ENCODE results near the gene CA9.

Gene CA9

DNA sequence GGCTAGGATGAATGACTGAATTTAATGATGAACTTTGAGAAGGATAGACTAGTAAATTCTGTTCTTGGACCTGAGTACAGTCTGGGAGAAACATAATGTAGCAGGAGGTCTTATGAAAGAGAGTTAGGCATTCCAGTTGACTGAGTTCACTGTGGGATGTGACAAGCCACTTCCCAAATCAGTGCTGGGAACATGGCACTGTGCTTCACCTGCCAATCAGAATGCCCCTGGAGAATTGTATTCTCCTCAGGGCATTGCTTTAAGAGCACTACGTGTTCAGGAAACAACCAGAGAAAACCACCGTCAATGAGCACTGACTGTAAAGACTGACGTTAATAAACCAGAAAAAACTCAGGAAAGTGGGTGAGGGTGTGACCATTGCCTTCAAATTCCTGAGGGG, 14.4 kb upstream of the CA9 start:
- no peak for TF ChIP-seq EGR1 (IDR thresholded peaks at IDR 0.05)
- no peak for TF ChIP-seq RAD21 (IDR thresholded peaks at IDR 0.05; ENCODE audit: low read depth)
- no peak for TF ChIP-seq ZBTB7A (IDR thresholded peaks at IDR 0.05; ENCODE audit: low read depth)
- TF ChIP-seq TCF12 (IDR thresholded peaks at IDR 0.05; ENCODE audit: low read depth), result no peak
- TF ChIP-seq, protein P1, sequence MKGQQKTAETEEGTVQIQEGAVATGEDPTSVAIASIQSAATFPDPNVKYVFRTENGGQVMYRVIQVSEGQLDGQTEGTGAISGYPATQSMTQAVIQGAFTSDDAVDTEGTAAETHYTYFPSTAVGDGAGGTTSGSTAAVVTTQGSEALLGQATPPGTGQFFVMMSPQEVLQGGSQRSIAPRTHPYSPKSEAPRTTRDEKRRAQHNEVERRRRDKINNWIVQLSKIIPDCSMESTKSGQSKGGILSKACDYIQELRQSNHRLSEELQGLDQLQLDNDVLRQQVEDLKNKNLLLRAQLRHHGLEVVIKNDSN (IDR thresholded peaks at IDR 0.05), result no peak
- TF ChIP-seq CREB1 (IDR thresholded peaks at IDR 0.05; ENCODE audit: low read depth), result no peak
- no peak for TF ChIP-seq FOXM1 (IDR thresholded peaks at IDR 0.05; ENCODE audit: borderline replicate concordance, low read depth)
- TF ChIP-seq NFIC (IDR thresholded peaks at IDR 0.05), result no peak
- TF ChIP-seq YY1 (IDR thresholded peaks at IDR 0.05; ENCODE audit: low read depth), result no peak
- TF ChIP-seq, protein P2, sequence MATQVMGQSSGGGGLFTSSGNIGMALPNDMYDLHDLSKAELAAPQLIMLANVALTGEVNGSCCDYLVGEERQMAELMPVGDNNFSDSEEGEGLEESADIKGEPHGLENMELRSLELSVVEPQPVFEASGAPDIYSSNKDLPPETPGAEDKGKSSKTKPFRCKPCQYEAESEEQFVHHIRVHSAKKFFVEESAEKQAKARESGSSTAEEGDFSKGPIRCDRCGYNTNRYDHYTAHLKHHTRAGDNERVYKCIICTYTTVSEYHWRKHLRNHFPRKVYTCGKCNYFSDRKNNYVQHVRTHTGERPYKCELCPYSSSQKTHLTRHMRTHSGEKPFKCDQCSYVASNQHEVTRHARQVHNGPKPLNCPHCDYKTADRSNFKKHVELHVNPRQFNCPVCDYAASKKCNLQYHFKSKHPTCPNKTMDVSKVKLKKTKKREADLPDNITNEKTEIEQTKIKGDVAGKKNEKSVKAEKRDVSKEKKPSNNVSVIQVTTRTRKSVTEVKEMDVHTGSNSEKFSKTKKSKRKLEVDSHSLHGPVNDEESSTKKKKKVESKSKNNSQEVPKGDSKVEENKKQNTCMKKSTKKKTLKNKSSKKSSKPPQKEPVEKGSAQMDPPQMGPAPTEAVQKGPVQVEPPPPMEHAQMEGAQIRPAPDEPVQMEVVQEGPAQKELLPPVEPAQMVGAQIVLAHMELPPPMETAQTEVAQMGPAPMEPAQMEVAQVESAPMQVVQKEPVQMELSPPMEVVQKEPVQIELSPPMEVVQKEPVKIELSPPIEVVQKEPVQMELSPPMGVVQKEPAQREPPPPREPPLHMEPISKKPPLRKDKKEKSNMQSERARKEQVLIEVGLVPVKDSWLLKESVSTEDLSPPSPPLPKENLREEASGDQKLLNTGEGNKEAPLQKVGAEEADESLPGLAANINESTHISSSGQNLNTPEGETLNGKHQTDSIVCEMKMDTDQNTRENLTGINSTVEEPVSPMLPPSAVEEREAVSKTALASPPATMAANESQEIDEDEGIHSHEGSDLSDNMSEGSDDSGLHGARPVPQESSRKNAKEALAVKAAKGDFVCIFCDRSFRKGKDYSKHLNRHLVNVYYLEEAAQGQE (IDR thresholded peaks at IDR 0.05; ENCODE audit: low read depth), result no peak
- TF ChIP-seq TAF1 (IDR thresholded peaks at IDR 0.05; ENCODE audit: low read depth), result no peak
- no peak for TF ChIP-seq CEBPB (IDR thresholded peaks at IDR 0.05)
- TF ChIP-seq, protein P3, sequence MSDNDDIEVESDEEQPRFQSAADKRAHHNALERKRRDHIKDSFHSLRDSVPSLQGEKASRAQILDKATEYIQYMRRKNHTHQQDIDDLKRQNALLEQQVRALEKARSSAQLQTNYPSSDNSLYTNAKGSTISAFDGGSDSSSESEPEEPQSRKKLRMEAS (IDR thresholded peaks at IDR 0.05), result no peak
- no peak for TF ChIP-seq TEAD4 (IDR thresholded peaks at IDR 0.05)
- TF ChIP-seq EP300 (IDR thresholded peaks at IDR 0.05; ENCODE audit: borderline replicate concordance), result no peak

DNA sequence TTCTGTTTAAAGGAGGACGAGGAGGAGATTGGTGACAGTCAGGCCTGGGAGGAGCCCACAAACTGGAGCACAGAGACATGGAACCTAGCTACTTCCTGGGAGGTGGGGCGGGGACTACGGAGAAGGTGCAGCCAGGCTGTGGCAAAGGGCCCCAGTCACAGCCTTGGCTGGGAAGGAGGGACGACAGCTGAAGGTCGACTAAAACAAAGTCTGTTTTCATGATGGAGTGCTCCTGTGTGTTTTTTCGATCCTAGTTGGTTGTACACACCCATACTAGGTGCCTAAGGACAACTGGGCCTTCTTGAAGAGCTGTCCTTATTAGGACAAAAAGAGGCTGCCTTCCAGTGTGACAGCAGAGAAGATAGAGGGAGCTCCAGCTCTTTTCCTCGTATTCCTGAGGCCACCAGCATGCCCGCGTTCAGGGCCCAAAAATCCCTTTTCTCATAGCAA, 12.7 kb upstream of the CA9 start:
- TF ChIP-seq EGR1 (IDR thresholded peaks at IDR 0.05) (no peak), RAD21 (IDR thresholded peaks at IDR 0.05; ENCODE audit: low read depth) (peak; percentile 44)

DNA sequence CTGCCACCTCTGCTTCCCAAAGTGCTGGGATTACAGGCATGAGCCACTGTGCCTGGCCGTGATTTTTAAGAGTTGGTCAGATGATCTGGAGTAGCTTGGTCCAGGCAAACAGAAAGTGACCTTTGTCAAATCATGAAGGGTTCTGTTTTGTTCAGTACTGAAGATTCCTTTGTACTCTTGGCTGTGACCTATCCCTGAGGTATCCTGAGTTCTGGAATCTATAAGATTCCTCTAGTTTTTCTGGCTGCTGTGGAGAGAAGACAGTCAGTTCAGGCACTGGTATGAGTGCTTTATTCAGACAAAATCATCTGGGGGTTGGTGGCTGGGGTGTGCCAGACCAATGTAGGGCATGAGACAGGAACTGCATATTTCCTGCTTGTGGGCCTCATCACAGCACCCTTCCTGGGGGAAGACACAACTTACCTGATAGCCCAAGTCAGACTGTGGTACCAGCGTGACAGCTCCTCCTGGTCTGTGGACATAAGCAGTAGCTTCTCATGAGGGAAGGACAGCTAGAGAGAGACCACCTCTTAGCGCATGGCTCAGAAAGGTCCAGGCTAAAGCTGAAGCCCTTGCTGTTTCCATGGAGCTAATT, 11.9 kb upstream of the CA9 start:
- TF ChIP-seq FOXM1 (IDR thresholded peaks at IDR 0.05; ENCODE audit: borderline replicate concordance, low read depth), result no peak
- no peak for TF ChIP-seq TCF12 (IDR thresholded peaks at IDR 0.05; ENCODE audit: low read depth)
- TF ChIP-seq, protein P1 (IDR thresholded peaks at IDR 0.05), result no peak
- no peak for TF ChIP-seq CEBPB (IDR thresholded peaks at IDR 0.05)
- no peak for TF ChIP-seq EGR1 (IDR thresholded peaks at IDR 0.05)
- no peak for TF ChIP-seq EP300 (IDR thresholded peaks at IDR 0.05; ENCODE audit: borderline replicate concordance)
- TF ChIP-seq, protein P3 (IDR thresholded peaks at IDR 0.05), result no peak
- TF ChIP-seq CREB1 (IDR thresholded peaks at IDR 0.05; ENCODE audit: low read depth), result no peak
- TF ChIP-seq, protein P2 (IDR thresholded peaks at IDR 0.05; ENCODE audit: low read depth), result no peak
- no peak for TF ChIP-seq TAF1 (IDR thresholded peaks at IDR 0.05; ENCODE audit: low read depth)
- TF ChIP-seq RAD21 (IDR thresholded peaks at IDR 0.05; ENCODE audit: low read depth), result no peak
- TF ChIP-seq YY1 (IDR thresholded peaks at IDR 0.05; ENCODE audit: low read depth), result no peak
- TF ChIP-seq NFIC (IDR thresholded peaks at IDR 0.05), result no peak
- TF ChIP-seq TEAD4 (IDR thresholded peaks at IDR 0.05), result no peak

DNA sequence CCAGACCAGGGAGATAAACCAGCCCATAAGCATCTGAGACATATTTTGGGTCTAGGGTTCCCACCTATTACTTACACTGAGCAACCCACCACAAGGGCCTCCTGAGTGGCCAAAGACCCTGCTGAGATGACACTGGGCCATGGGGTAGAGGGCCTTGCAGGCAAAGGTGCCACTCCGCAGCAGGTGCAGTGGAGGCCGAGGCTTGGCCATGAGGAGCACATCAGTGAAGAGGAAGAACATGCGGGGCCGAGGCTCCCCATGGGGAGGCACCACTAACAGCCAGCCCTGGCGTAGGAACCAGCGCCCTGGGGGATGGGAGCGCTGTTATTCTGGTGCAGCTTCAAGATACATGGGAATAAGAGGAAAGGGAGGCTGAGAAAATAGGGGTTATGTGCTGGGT, 11.3 kb upstream of the CA9 start:
- TF ChIP-seq FOXM1 (IDR thresholded peaks at IDR 0.05; ENCODE audit: borderline replicate concordance, low read depth) (no peak), TEAD4 (IDR thresholded peaks at IDR 0.05) (no peak), CEBPB (IDR thresholded peaks at IDR 0.05) (no peak), TAF1 (IDR thresholded peaks at IDR 0.05; ENCODE audit: low read depth) (no peak), YY1 (IDR thresholded peaks at IDR 0.05; ENCODE audit: low read depth) (no peak), CREB1 (IDR thresholded peaks at IDR 0.05; ENCODE audit: low read depth) (no peak), NFIC (IDR thresholded peaks at IDR 0.05) (no peak), TCF12 (IDR thresholded peaks at IDR 0.05; ENCODE audit: low read depth) (no peak), RAD21 (IDR thresholded peaks at IDR 0.05; ENCODE audit: low read depth) (no peak), ZBTB7A (IDR thresholded peaks at IDR 0.05; ENCODE audit: low read depth) (no peak), EGR1 (IDR thresholded peaks at IDR 0.05) (no peak)
- TF ChIP-seq, protein P2 (IDR thresholded peaks at IDR 0.05; ENCODE audit: low read depth), result no peak
- TF ChIP-seq, protein P1 (IDR thresholded peaks at IDR 0.05), result no peak
- TF ChIP-seq, protein P3 (IDR thresholded peaks at IDR 0.05), result no peak
